ENCODE data around the gene HTR4. TPM values are rescaled to one million over a fixed set of nuclear protein-coding genes. Genes with fewer than 3 reads are reported as not detected.

Gene HTR4
- polyA plus RNA-seq, 1 experiment, result not detected

- peak; percentile 7 for DNase-seq (ENCODE audit: low read depth)
- TF ChIP-seq CTCF (IDR thresholded peaks at IDR 0.05; ENCODE audit: insufficient read depth, low read depth, low read length), result no peak
- CTCF ChIA-PET, result interaction anchor here (0.6 to 1.6 kb wide), 3 partner anchors 10 to 322 kb away, joined by 3 to 4 read pairs (median 4); no protein-coding TSS in a partner anchor
- Histone ChIP-seq H3K27me3 (ENCODE audit: control insufficient read depth, insufficient read depth, low read length) (no peaks in the 10 kb centered on the region), H3K4me3 (ENCODE audit: low read depth, low read length) (no peak overlapping the region), H3K36me3 (ENCODE audit: control insufficient read depth, insufficient read depth, low read length) (no peaks in the 10 kb centered on the region)
- POLR2A ChIA-PET, result no interaction called here
Observed at GRCh38 chr5:148697180-148697808, 43.0 kb upstream of the HTR4 start.

GRCh38 chr5:148696187-148697036 is 42.1 kb upstream of the HTR4 start:
- no peak for TF ChIP-seq CTCF (IDR thresholded peaks at IDR 0.05; ENCODE audit: insufficient read depth, low read depth, low read length)
- ChIA-PET CTCF (interaction anchor here (0.6 to 1.6 kb wide), 3 partner anchors 10 to 321 kb away, joined by 3 to 4 read pairs (median 4); no protein-coding TSS in a partner anchor), POLR2A (no interaction called here)
- DNase-seq (ENCODE audit: low read depth), result no peak
- no peaks in the 10 kb centered on the region for H3K27me3 ChIP-seq (ENCODE audit: control insufficient read depth, insufficient read depth, low read length)
- no peaks in the 10 kb centered on the region for H3K36me3 ChIP-seq (ENCODE audit: control insufficient read depth, insufficient read depth, low read length)
- no peak overlapping the region for H3K4me3 ChIP-seq (ENCODE audit: low read depth, low read length)

- CTCF ChIA-PET, result no interaction called here
- POLR2A ChIA-PET, result no interaction called here
- TF ChIP-seq CTCF (IDR thresholded peaks at IDR 0.05; ENCODE audit: insufficient read depth, low read depth, low read length), result no peak
- Histone ChIP-seq H3K4me3 (ENCODE audit: low read depth, low read length) (no peak overlapping the region), H3K27me3 (ENCODE audit: control insufficient read depth, insufficient read depth, low read length) (no peaks in the 10 kb centered on the region), H3K36me3 (ENCODE audit: control insufficient read depth, insufficient read depth, low read length) (no peaks in the 10 kb centered on the region)
- no peak for DNase-seq (ENCODE audit: low read depth)
Observed at GRCh38 chr5:148690945-148691344, 36.6 kb upstream of the HTR4 start.

- ChIA-PET CTCF (no interaction called here), POLR2A (no interaction called here)
- Histone ChIP-seq H3K4me3 (ENCODE audit: low read depth, low read length) (no peak overlapping the region), H3K27me3 (ENCODE audit: control insufficient read depth, insufficient read depth, low read length) (no peaks in the 10 kb centered on the region), H3K36me3 (ENCODE audit: control insufficient read depth, insufficient read depth, low read length) (no peaks in the 10 kb centered on the region)
- no peak for DNase-seq (ENCODE audit: low read depth)
- TF ChIP-seq CTCF (IDR thresholded peaks at IDR 0.05; ENCODE audit: insufficient read depth, low read depth, low read length), result no peak
Observed at GRCh38 chr5:148688787-148689186, 34.5 kb upstream of the HTR4 start.

DNA sequence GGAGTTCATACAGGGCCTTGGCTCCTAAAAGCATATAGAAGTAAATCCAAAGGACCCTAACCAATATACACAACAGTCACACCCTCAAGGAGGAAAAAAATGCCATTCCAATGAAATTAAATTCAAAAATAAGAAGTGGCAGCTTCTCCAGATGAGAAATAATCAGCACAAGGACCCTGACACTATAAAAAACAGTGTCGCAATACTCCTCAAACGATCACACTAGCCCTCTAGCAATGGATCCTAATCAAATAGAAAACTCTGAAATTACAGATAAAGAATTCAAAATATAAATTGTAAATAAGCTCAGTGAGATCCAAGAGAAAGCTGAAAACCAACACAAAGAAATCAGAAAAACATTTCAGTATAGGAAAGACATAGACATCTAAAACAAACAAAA is 33.5 kb upstream of the HTR4 start:
- no peak for TF ChIP-seq CTCF (IDR thresholded peaks at IDR 0.05; ENCODE audit: insufficient read depth, low read depth, low read length)
- no peaks in the 10 kb centered on the region for H3K36me3 ChIP-seq (ENCODE audit: control insufficient read depth, insufficient read depth, low read length)
- DNase-seq (ENCODE audit: low read depth), result no peak
- POLR2A ChIA-PET, result no interaction called here
- no peak overlapping the region for H3K4me3 ChIP-seq (ENCODE audit: low read depth, low read length)
- CTCF ChIA-PET, result no interaction called here
- H3K27me3 ChIP-seq (ENCODE audit: control insufficient read depth, insufficient read depth, low read length), result no peaks in the 10 kb centered on the region

Measured in BJ (cell line).